Stomach (tissue), 9 donors: ENCODE data around the gene NLGN1. TPM values are rescaled to one million over a fixed set of nuclear protein-coding genes. Genes with fewer than 3 reads are reported as not detected.

Experiments used
- DNase-seq, 2 donors: peaks; one replicate each; pipeline versions ENCODE4 v3.0.0 to v3.0.0-alpha.2; 2013 to 2019
- H3K27ac ChIP-seq, 5 donors: fragments of 200-600 bp in 4 of 5; sonication (generic) in 4 of 5; one replicate each; pipeline ENCODE4 v1.5.1; 2013 to 2019; ENCODE audit warnings: mild to moderate bottlenecking in 1 of 5, moderate library complexity in 1 of 5
- H3K27me3 ChIP-seq, 3 donors: fragments of 200-600 bp; sonication (generic); one replicate each; pipeline ENCODE4 v1.5.1; 2017 to 2019; ENCODE audit warnings: mixed run types in 1 of 3
- H3K36me3 ChIP-seq, 4 donors: fragments of 200-600 bp; sonication (generic); 1 replicate in 3 of 4; 2 replicates in 1 of 4; pipeline ENCODE4 v1.5.1; 2016 to 2019
- H3K4me1 ChIP-seq, 4 donors: fragments of 200-600 bp; sonication (generic); one replicate each; pipeline ENCODE4 v1.5.1; 2016 to 2019
- H3K4me3 ChIP-seq, 4 donors: fragments of 200-600 bp; sonication (generic) in 3 of 4; one replicate each; pipeline ENCODE4 v1.5.1; 2016 to 2019; ENCODE audit warnings: mild to moderate bottlenecking in 1 of 4
- H3K9me3 ChIP-seq, 4 donors: fragments of 200-600 bp; sonication (generic); one replicate each; pipeline ENCODE4 v1.5.1; 2016 to 2019
- EP300 ChIP-seq: sonication (generic); formaldehyde crosslinking; IDR thresholded peaks from one replicate; pipeline ENCODE4 v1.6.1; 2017; ENCODE audit warnings: antibody characterized with exemption
- POLR2A ChIP-seq, 4 donors: fragments of 450-650 bp; IDR thresholded peaks; one replicate each; pipeline ENCODE4 v1.6.1; 2016; ENCODE audit warnings: antibody characterized with exemption in 4 of 4, control low read depth in 2 of 4, mild to moderate bottlenecking in 1 of 4, moderate library complexity in 1 of 4
- POLR2AphosphoS5 ChIP-seq, 3 donors: sonication (generic); formaldehyde crosslinking; IDR thresholded peaks; one replicate each; pipeline ENCODE4 v1.6.1; 2016; ENCODE audit warnings: antibody characterized with exemption in 3 of 3
- WGBS, 5 donors: extraction: QIAGEN DNeasy Blood & Tissue Kit in 3 of 5; methylation state at CpG; one replicate each; pipeline versions ENCODE4 v1.1.5 to v1.1.7; 2013 to 2018; 5-methylcytosine and 5-hydroxymethylcytosine counted together
- intact Hi-C: fragments of 100-400 bp; cut with DNase I; formaldehyde crosslinking; loops from one replicate; pipeline ENCODE4 v1.15.1; 2023; ENCODE audit warnings: low total_unique reads
- polyA plus RNA-seq, 3 donors: library from polyadenylated mRNA; stranded (reverse); fragments of 200-250 nt; gene quantifications; one replicate each; pipeline ENCODE4 v1.2.3, GENCODE V29; 2013
- total RNA-seq, 5 donors: library from RNA; depleted of rRNA; stranded (reverse); fragments of >200 nt; gene quantifications; one replicate each; pipeline versions ENCODE4 v1.1.0 to v1.2.3, GENCODE V29; 2014 to 2016
- TF ChIP-seq, protein P1 (sequence below), 7 experiments: fragments of 450-650 bp in 4 of 7; fragments of 200-600 bp in 3 of 7; sonication (generic) in 3 of 7; IDR thresholded peaks; one replicate each; pipeline ENCODE4 v1.5.1; 2016 to 2019; ENCODE audit warnings: antibody characterized with exemption in 7 of 7, control low read depth in 2 of 7, mild to moderate bottlenecking in 1 of 7
- donor health status: healthy with polysubstance abuse.
- donor health status: Bipolar disorder and iron deficiency.
- donor health status: healthy.

The NLGN1 gene
- total and polyA plus RNA-seq, 8 donors = 0.15 to 45.2 (median 4.8) TPM; not detected in 1

- Histone ChIP-seq H3K9me3 (no peaks in the 10 kb centered on the region), H3K4me3 (no peak overlapping the region), H3K36me3 (no peaks in the 10 kb centered on the region), H3K4me1 (no peaks in the 10 kb centered on the region), H3K27me3 (no peaks in the 10 kb centered on the region), H3K27ac (no peak overlapping the region)
- WGBS, 5 donors = 72 to 85% (median 78%) methylated on average over 7 of the region's 7 CpGs
- no peak for DNase-seq
- TF ChIP-seq EP300 (no peak), POLR2AphosphoS5 (IDR thresholded peaks at IDR 0.05) (no peak), POLR2A (IDR thresholded peaks at IDR 0.05) (no peak)
- TF ChIP-seq, protein P1, sequence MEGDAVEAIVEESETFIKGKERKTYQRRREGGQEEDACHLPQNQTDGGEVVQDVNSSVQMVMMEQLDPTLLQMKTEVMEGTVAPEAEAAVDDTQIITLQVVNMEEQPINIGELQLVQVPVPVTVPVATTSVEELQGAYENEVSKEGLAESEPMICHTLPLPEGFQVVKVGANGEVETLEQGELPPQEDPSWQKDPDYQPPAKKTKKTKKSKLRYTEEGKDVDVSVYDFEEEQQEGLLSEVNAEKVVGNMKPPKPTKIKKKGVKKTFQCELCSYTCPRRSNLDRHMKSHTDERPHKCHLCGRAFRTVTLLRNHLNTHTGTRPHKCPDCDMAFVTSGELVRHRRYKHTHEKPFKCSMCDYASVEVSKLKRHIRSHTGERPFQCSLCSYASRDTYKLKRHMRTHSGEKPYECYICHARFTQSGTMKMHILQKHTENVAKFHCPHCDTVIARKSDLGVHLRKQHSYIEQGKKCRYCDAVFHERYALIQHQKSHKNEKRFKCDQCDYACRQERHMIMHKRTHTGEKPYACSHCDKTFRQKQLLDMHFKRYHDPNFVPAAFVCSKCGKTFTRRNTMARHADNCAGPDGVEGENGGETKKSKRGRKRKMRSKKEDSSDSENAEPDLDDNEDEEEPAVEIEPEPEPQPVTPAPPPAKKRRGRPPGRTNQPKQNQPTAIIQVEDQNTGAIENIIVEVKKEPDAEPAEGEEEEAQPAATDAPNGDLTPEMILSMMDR (IDR thresholded peaks at IDR 0.05) = no peak
- intact Hi-C loops = no loop called here
Measured at GRCh38 chr3:174310475-174310983, 913.0 kb downstream of the NLGN1 start.

DNA sequence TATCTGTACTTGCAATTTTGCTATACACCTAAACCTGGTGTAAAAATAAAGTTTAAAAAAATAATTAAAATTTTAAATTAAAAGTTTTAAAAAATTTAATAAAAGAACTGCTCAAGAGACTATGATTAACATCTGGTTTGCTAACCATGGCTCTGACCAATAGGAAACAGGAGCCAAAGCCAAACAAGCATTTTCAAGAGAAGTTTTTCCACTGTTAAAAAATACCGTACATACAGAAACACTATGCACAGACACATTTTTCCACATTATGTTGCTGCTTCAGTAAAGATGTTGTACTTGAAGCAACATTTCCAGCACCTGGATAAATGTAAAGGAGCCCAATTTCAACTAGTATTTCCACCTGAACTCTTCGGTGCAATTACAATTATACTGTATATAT is 917.7 kb downstream of the NLGN1 start:
- DNase-seq = no peak
- intact Hi-C loops = no loop called here
- TF ChIP-seq, protein P1 (IDR thresholded peaks at IDR 0.05) = no peak
- TF ChIP-seq POLR2AphosphoS5 (IDR thresholded peaks at IDR 0.05) (no peak), POLR2A (IDR thresholded peaks at IDR 0.05) (no peak), EP300 (no peak)
- H3K27ac ChIP-seq = no peak overlapping the region
- 67 to 100% (median 94%) methylated on average over 2 of the region's 2 CpGs for WGBS, 5 donors
- H3K36me3 ChIP-seq = no peaks in the 10 kb centered on the region
- H3K4me3 ChIP-seq = no peak overlapping the region
- no peaks in the 10 kb centered on the region for H3K9me3 ChIP-seq
- H3K4me1 ChIP-seq = peaks cover 0 to 3% (median 0%) of the 10 kb centered on the region in 4 donors
- H3K27me3 ChIP-seq = no peaks in the 10 kb centered on the region

DNA sequence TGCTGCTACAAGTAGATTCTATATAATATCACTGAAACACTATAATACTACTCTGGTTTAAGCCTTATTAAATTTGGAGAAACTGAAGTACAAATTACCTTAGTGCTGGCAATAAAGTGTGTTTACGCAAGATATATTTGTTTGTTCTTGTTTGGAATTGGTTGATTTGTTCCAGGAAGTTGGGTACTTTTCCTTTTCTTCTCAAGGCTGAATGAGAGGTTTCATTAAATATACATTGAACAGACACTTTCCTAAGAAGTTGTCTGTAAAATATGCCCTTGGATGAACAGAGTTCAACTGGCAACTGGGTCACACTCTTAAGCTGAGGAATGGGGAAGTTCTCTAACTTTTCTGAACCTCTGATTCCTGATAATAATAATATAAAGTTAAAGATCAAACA is 919.5 kb downstream of the NLGN1 start:
- intact Hi-C loops = no loop called here
- no peak for DNase-seq
- TF ChIP-seq POLR2A (IDR thresholded peaks at IDR 0.05) (no peak), EP300 (no peak), POLR2AphosphoS5 (IDR thresholded peaks at IDR 0.05) (no peak)
- TF ChIP-seq, protein P1 (IDR thresholded peaks at IDR 0.05) = no peak
- Histone ChIP-seq H3K36me3 (no peaks in the 10 kb centered on the region), H3K27me3 (no peaks in the 10 kb centered on the region), H3K4me3 (no peak overlapping the region), H3K9me3 (peaks cover 0 to 11% (median 3%) of the 10 kb centered on the region in 4 donors), H3K4me1 (peaks cover 0 to 3% (median 0%) of the 10 kb centered on the region in 4 donors), H3K27ac (no peak overlapping the region)
- 22 to 63% (median 41%) methylated on average over 1 of the region's 1 CpG for WGBS, 5 donors

- no peak for DNase-seq
- no peak overlapping the region for H3K4me3 ChIP-seq
- peaks cover 0 to 3% (median 0%) of the 10 kb centered on the region in 4 donors for H3K4me1 ChIP-seq
- no peaks in the 10 kb centered on the region for H3K36me3 ChIP-seq
- intact Hi-C loops = no loop called here
- no peak for TF ChIP-seq EP300
- no peak for TF ChIP-seq POLR2A (IDR thresholded peaks at IDR 0.05)
- TF ChIP-seq, protein P1 (IDR thresholded peaks at IDR 0.05) = no peak
- no peak for TF ChIP-seq POLR2AphosphoS5 (IDR thresholded peaks at IDR 0.05)
- peaks cover 0 to 11% (median 3%) of the 10 kb centered on the region in 4 donors for H3K9me3 ChIP-seq
- WGBS, 5 donors = 88 to 94% (median 92%) methylated on average over 4 of the region's 4 CpGs
- H3K27ac ChIP-seq = no peak overlapping the region
- no peaks in the 10 kb centered on the region for H3K27me3 ChIP-seq
Measured at GRCh38 chr3:174318181-174318580, 920.6 kb downstream of the NLGN1 start.
